ES-I3 (cell line): ENCODE results near the gene SSH2.
A peak's percentile ranks its signal among the peaks of the same experiment; 100 is the strongest.

Source experiments
- H3K36me3 ChIP-seq: 2 replicates; pipeline ENCODE4 v1.6.1; 2013; ENCODE audit warnings: mild to moderate bottlenecking, low read length, control low read depth, moderate library complexity; ENCODE audit not compliant: insufficient read depth
- H3K4me1 ChIP-seq: 2 replicates; pipeline ENCODE4 v1.6.1; 2013; ENCODE audit warnings: mild to moderate bottlenecking, control low read depth, low read length; ENCODE audit not compliant: insufficient read depth
- H3K9ac ChIP-seq: 2 replicates; pipeline ENCODE4 v1.6.1; 2013; ENCODE audit warnings: low read depth, mild to moderate bottlenecking, low read length, moderate library complexity
- H3K9me3 ChIP-seq: 2 replicates; pipeline ENCODE4 v1.6.1; 2013; ENCODE audit warnings: mild to moderate bottlenecking, low read length, moderate library complexity; ENCODE audit not compliant: control insufficient read depth, insufficient read depth

The SSH2 gene

GRCh38 chr17:29628644-29629043 lies 301.4 kb downstream of the SSH2 start:
- no peaks in the 10 kb centered on the region for H3K9me3 ChIP-seq
- peaks cover 10% of the 10 kb centered on the region; the same call in 1 of the 2 replicates for H3K4me1 ChIP-seq
- H3K9ac ChIP-seq, result no peak overlapping the region
- H3K36me3 ChIP-seq, result no peaks in the 10 kb centered on the region

GRCh38 chr17:29627951-29628350 lies 302.1 kb downstream of the SSH2 start:
- Histone ChIP-seq H3K4me1 (peaks cover 13% of the 10 kb centered on the region), H3K9me3 (no peaks in the 10 kb centered on the region), H3K9ac (no peak overlapping the region), H3K36me3 (no peaks in the 10 kb centered on the region)

GRCh38 chr17:29625037-29625750 lies 304.8 kb downstream of the SSH2 start:
- H3K4me1 ChIP-seq, result peaks cover 29% of the 10 kb centered on the region
- H3K36me3 ChIP-seq, result no peaks in the 10 kb centered on the region
- no peaks in the 10 kb centered on the region for H3K9me3 ChIP-seq
- H3K9ac ChIP-seq, result no peak overlapping the region

- Histone ChIP-seq H3K9ac (no peak overlapping the region), H3K36me3 (no peaks in the 10 kb centered on the region), H3K4me1 (peaks cover 35% of the 10 kb centered on the region), H3K9me3 (no peaks in the 10 kb centered on the region)
These were observed 305.4 kb downstream of the SSH2 start for GRCh38 chr17:29624586-29624985.

GRCh38 chr17:29623283-29623647 lies 306.8 kb downstream of the SSH2 start:
- Histone ChIP-seq H3K9ac (peak overlapping the region; percentile 64), H3K9me3 (no peaks in the 10 kb centered on the region), H3K36me3 (no peaks in the 10 kb centered on the region), H3K4me1 (peaks cover 43% of the 10 kb centered on the region)

GRCh38 chr17:29622337-29623282 lies 307.4 kb downstream of the SSH2 start, which contains the start of gene CORO6:
Gene CORO6 (minus strand): TSS chr17:29622912. CDS start chr17:29621421, 1,491 bp downstream.
- peak within 1 kb of the TSS; percentile 64 for H3K9ac ChIP-seq
- H3K4me1 ChIP-seq, result peaks cover 43% of the 10 kb centered on the region
- no peaks in the 10 kb centered on the region for H3K36me3 ChIP-seq
- no peaks in the 10 kb centered on the region for H3K9me3 ChIP-seq

GRCh38 chr17:29621751-29622194 lies 308.3 kb downstream of the SSH2 start:
- Histone ChIP-seq H3K9ac (peak overlapping the region; percentile 64; the same call in 1 of the 2 replicates), H3K36me3 (no peaks in the 10 kb centered on the region), H3K9me3 (no peaks in the 10 kb centered on the region), H3K4me1 (peaks cover 43% of the 10 kb centered on the region)

- Histone ChIP-seq H3K9ac (no peak overlapping the region), H3K36me3 (no peaks in the 10 kb centered on the region), H3K4me1 (peaks cover 47% of the 10 kb centered on the region), H3K9me3 (no peaks in the 10 kb centered on the region)
These were observed 309.1 kb downstream of the SSH2 start for GRCh38 chr17:29620779-29621500.

GRCh38 chr17:29620271-29620670 lies 309.8 kb downstream of the SSH2 start:
- Histone ChIP-seq H3K9ac (no peak overlapping the region), H3K4me1 (peaks cover 47% of the 10 kb centered on the region)

GRCh38 chr17:29619251-29619650 lies 310.8 kb downstream of the SSH2 start:
- H3K9me3 ChIP-seq, result no peaks in the 10 kb centered on the region
- no peaks in the 10 kb centered on the region for H3K36me3 ChIP-seq
- no peak overlapping the region for H3K9ac ChIP-seq
- H3K4me1 ChIP-seq, result peaks cover 46% of the 10 kb centered on the region

More at GRCh38 chr17:29620271-29620670, 309.8 kb downstream of the SSH2 start:
- no peaks in the 10 kb centered on the region for H3K36me3 ChIP-seq
- no peaks in the 10 kb centered on the region for H3K9me3 ChIP-seq

GRCh38 chr17:29618272-29619065 lies 311.6 kb downstream of the SSH2 start:
- H3K9ac ChIP-seq, result peak overlapping the region; percentile 73; the same call in 1 of the 2 replicates
- H3K4me1 ChIP-seq, result peaks cover 47% of the 10 kb centered on the region
- no peaks in the 10 kb centered on the region for H3K36me3 ChIP-seq
- no peaks in the 10 kb centered on the region for H3K9me3 ChIP-seq

- H3K4me1 ChIP-seq, result peaks cover 46% of the 10 kb centered on the region
- peaks cover 2% of the 10 kb centered on the region; the same call in 1 of the 2 replicates for H3K9me3 ChIP-seq
- H3K9ac ChIP-seq, result peak overlapping the region; percentile 73
- no peaks in the 10 kb centered on the region for H3K36me3 ChIP-seq
These were observed 312.4 kb downstream of the SSH2 start for GRCh38 chr17:29617481-29618271.

- peaks cover 46% of the 10 kb centered on the region for H3K4me1 ChIP-seq
- peaks cover 3% of the 10 kb centered on the region; the same call in 1 of the 2 replicates for H3K9me3 ChIP-seq
- no peaks in the 10 kb centered on the region for H3K36me3 ChIP-seq
- peak overlapping the region; percentile 73 for H3K9ac ChIP-seq
These were observed 312.9 kb downstream of the SSH2 start for GRCh38 chr17:29617125-29617480.
